ENCODE measurements around the gene KRT32. TPM values are rescaled to one million over a fixed set of nuclear protein-coding genes. Genes with fewer than 3 reads are reported as not detected.

Gene KRT32
- total and polyA plus RNA-seq, 9 of the 15 experiments (the other 6 are each of a cell fraction or from before 2014, with no cell fraction given): not detected

DNA sequence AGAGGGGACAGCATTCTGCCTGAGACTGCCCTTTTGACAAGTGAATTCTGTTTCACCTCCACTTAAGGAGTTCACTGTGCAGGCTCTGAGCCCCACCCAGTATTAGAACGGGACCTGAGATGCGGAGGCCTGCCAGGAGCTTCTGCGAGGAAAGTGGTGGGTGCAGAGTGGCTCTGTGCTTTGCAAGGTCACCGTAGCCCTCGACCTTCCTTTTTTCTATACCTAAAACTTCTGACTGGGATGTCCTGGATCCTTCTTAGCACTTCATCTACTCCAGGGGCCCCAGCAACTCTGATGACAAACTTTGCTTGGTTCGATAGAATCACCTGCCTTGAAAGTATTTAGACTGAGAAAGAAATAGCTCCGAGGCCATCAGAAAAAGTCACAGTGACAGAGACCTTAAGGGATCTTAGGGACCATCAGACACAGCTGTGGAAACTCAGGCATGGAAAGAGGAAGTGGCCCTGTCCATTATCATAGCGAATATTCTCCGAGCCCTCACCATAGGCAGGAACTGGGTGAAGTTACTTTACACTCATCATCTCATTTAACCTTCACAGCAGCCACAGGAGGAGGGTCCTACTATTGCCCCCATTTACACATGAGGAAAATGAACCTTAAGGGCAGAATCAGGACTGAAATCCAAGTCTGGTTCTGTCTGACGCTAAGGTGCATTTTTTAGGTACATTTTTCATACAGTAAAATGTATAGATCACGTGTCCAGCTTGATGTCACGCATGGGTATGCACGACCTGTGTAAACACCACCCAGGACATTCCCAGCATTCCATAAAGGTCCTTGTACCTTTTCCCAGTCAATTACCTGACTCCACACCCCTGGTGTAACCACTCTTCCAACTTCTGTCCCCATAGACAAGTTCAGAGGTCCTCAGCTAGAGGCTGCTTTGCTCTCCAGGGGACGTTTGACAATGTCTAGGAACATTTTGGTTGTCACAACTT lies 38.9 kb upstream of the KRT32 start (continued):
- TF ChIP-seq, protein P1, sequence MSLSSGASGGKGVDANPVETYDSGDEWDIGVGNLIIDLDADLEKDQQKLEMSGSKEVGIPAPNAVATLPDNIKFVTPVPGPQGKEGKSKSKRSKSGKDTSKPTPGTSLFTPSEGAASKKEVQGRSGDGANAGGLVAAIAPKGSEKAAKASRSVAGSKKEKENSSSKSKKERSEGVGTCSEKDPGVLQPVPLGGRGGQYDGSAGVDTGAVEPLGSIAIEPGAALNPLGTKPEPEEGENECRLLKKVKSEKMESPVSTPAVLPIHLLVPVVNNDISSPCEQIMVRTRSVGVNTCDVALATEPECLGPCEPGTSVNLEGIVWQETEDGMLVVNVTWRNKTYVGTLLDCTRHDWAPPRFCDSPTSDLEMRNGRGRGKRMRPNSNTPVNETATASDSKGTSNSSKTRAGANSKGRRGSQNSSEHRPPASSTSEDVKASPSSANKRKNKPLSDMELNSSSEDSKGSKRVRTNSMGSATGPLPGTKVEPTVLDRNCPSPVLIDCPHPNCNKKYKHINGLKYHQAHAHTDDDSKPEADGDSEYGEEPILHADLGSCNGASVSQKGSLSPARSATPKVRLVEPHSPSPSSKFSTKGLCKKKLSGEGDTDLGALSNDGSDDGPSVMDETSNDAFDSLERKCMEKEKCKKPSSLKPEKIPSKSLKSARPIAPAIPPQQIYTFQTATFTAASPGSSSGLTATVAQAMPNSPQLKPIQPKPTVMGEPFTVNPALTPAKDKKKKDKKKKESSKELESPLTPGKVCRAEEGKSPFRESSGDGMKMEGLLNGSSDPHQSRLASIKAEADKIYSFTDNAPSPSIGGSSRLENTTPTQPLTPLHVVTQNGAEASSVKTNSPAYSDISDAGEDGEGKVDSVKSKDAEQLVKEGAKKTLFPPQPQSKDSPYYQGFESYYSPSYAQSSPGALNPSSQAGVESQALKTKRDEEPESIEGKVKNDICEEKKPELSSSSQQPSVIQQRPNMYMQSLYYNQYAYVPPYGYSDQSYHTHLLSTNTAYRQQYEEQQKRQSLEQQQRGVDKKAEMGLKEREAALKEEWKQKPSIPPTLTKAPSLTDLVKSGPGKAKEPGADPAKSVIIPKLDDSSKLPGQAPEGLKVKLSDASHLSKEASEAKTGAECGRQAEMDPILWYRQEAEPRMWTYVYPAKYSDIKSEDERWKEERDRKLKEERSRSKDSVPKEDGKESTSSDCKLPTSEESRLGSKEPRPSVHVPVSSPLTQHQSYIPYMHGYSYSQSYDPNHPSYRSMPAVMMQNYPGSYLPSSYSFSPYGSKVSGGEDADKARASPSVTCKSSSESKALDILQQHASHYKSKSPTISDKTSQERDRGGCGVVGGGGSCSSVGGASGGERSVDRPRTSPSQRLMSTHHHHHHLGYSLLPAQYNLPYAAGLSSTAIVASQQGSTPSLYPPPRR (CRISPR knock-in tag; IDR thresholded peaks at IDR 0.05; ENCODE audit: borderline replicate concordance): no peak
- peak; percentile 100 for TF ChIP-seq SPI1 (IDR thresholded peaks at IDR 0.05; ENCODE audit: borderline replicate concordance, low read depth, low read length)
- TF ChIP-seq ARID1B (IDR thresholded peaks at IDR 0.05): peak; percentile 32; the same call in 1 of the 2 replicates
- TF ChIP-seq MCM2 (IDR thresholded peaks at IDR 0.05; ENCODE audit: low read depth): no peak
- TF ChIP-seq, protein P2, sequence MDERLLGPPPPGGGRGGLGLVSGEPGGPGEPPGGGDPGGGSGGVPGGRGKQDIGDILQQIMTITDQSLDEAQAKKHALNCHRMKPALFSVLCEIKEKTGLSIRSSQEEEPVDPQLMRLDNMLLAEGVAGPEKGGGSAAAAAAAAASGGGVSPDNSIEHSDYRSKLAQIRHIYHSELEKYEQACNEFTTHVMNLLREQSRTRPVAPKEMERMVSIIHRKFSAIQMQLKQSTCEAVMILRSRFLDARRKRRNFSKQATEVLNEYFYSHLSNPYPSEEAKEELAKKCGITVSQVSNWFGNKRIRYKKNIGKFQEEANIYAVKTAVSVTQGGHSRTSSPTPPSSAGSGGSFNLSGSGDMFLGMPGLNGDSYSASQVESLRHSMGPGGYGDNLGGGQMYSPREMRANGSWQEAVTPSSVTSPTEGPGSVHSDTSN (CRISPR knock-in tag; IDR thresholded peaks at IDR 0.05; ENCODE audit: low read depth): no peak
- TF ChIP-seq, protein P2 (tag; conservative IDR thresholded peaks at IDR 0.05; ENCODE audit: low read depth): 0 out of 2 replicates have a peak, but pooled peaks have one; percentile 14
